ENCODE measurements around the gene HKDC1.
"Not testable (repeated sequence)": the region's sequence is repeated elsewhere in the genome, so short reads cannot be mapped to it uniquely, and the experiment has no call there.

The HKDC1 gene

GRCh38 chr10:69281507-69282413, 61.6 kb downstream of the HKDC1 start:
- no peak for DNase-seq

- DNase-seq: not testable (repeated sequence)
Measured at GRCh38 chr10:69284402-69284801, 64.3 kb downstream of the HKDC1 start.

- DNase-seq: no peak
Measured at GRCh38 chr10:69285699-69286098, 65.6 kb downstream of the HKDC1 start.

DNA sequence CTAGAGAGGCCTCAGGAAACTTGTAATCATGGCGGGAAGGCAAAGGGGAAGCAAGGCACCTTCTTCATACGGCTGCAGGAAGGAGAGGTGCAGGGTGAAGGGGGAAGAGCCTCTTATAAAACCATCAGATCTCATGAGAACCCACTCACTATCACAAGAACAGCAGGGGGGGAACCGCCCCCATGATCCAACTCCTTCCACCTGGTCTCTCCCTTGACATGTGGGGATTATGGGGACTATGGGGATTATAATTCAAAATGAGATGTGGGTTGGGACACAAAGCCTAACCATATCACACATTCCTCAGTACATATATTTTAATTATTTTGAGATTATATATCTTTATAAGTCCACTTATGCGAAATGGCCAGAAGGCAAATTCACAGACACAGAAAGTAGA, 67.0 kb downstream of the HKDC1 start:
- DNase-seq: no peak

DNA sequence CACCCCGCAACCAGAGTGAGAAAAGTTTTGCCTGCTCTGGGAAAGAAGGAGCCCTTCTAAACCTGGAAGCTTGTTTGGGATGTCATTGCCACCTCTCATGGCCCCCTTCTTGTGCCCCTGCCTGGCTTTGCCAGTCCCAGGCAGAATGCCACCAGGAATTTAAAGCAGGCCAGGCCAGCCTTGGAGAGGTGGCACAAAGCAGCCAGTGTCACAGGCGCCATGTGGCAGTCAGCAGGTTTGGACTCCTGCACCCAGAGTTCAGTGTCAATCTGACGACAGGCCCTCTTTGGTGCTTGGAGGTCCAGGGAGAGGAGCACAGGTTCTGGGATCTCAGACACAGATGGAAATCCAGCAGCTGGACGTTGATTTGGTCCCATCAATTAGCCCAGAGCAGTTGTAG, 70.9 kb downstream of the HKDC1 start:
- DNase-seq: no peak

DNA sequence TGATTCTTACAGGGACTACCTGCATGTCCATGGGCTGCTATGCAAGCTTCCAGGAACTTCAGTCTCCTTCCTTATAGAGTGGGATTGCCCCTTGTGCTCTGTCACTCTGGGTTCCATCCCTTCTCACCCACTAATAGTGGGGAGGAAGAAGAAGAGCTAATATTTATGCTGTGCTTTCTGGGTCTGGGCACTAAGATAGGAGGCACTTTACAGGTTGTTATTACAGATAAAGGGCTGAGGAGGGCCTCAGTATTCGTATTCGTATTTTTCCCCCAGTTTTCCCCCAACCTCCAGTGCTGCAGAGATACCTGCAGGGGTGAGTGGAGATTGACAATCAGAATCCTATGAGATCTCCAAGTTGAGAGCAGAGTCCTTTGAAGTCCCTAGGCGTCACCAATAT, 72.3 kb downstream of the HKDC1 start:
- no peak for DNase-seq

GRCh38 chr10:69295027-69295636, 75.0 kb downstream of the HKDC1 start:
- DNase-seq: no peak

GRCh38 chr10:69303632-69304051, 83.5 kb downstream of the HKDC1 start:
- DNase-seq: no peak

DNA sequence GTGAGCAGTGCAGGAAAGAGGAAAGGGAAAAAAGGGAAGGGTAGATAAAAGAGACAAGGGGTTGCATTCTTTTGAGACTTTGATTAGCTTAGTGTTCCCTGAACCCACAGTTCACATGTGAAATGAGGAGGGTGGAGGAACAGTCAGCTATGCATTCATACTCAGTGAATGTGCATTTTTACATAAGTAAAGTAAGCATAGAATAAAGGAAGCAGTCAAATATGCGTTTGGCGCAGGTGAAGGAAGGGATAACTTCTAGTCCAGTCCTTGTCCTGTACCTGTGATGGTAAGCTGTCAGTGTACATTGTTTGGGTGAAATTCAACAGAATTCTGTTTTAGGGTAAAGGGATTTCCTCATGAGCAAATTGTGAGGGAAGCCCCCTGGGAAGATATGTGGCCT, 86.3 kb downstream of the HKDC1 start:
- DNase-seq: no peak

- DNase-seq: no peak
Measured at GRCh38 chr10:69307434-69307833, 87.3 kb downstream of the HKDC1 start.

- DNase-seq: not testable (repeated sequence)
Measured at GRCh38 chr10:69308304-69308703, 88.2 kb downstream of the HKDC1 start.

- no peak for DNase-seq
Measured at GRCh38 chr10:69311309-69311708, 91.2 kb downstream of the HKDC1 start.

GRCh38 chr10:69312528-69312927, 92.4 kb downstream of the HKDC1 start:
- no peak for DNase-seq

GRCh38 chr10:69315100-69315542, 95.0 kb downstream of the HKDC1 start:
- no peak for DNase-seq

DNA sequence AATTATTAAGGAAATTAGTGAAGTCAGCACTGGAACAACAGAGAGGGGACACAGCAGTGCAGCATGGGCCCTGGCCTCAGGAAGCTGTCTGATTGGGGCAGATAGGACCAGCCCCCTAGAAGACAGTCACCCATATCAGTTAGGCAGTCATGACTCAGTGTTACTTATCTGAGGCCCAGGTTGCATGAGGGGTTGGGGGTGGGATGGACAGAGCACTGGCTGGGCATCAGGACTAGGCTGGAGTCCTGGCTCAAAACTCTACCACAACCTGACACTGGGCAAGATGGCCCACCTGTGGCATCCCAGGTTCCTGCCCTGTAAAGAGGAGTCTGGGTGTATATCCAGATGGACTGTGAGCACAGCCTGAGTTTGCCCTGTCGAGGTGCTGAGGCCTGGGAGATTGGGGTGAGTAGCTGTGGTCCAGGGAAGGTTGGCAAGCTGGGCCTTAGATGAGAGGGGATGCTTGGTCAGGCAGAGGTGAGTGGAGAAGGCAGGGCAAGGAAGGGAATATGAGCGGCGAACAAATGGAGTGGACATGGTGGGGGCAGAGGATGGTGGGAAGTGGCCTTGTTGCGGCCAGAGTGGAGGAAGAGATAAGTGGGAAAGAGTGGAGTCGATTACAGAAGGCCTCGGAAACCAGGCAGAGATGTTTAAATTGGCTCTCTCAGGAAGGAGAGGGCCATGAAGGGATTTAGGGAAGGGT, 95.6 kb downstream of the HKDC1 start:
- no peak for DNase-seq

GRCh38 chr10:69316313-69317059, 96.4 kb downstream of the HKDC1 start:
- no peak for DNase-seq
